Left ventricle myocardium inferior (tissue), 1 donor: ENCODE data around the gene ATP6AP1. TPM values are rescaled to one million over a fixed set of nuclear protein-coding genes. Genes with fewer than 3 reads are reported as not detected.

Experiments
- DNase-seq: peaks from one replicate; pipeline ENCODE4 v3.0.0-alpha.2; 2020
- H3K27ac ChIP-seq: fragments of 200-600 bp; replicated peaks from 2 replicates; pipeline ENCODE4 v1.8.0; 2021
- H3K27me3 ChIP-seq: fragments of 200-600 bp; 2 replicates; pipeline ENCODE4 v1.8.0; 2021; ENCODE audit warnings: low read depth
- H3K36me3 ChIP-seq: fragments of 200-600 bp; 2 replicates; pipeline ENCODE4 v1.8.0; 2021
- H3K4me1 ChIP-seq: fragments of 200-600 bp; 2 replicates; pipeline ENCODE4 v1.8.0; 2021
- H3K4me3 ChIP-seq: fragments of 200-600 bp; 2 replicates; pipeline ENCODE4 v1.8.0; 2021; ENCODE audit warnings: mild to moderate bottlenecking, moderate library complexity
- H3K9me3 ChIP-seq: fragments of 200-600 bp; replicated peaks from 2 replicates; pipeline ENCODE4 v1.8.0; 2021
- CTCF ChIP-seq: fragments of 200-600 bp; IDR thresholded peaks from 2 replicates; pipeline ENCODE4 v1.8.0; 2021; ENCODE audit warnings: antibody characterized with exemption, mild to moderate bottlenecking, borderline replicate concordance
- intact Hi-C: fragments of 100-400 bp; cut with micrococcal nuclease; formaldehyde crosslinking; loops from one replicate; pipeline ENCODE4 v1.11.0; 2022
- total RNA-seq: library from RNA; stranded (reverse); fragmentation: NEBNext Ultra II Directional; extraction: Animal tissue kit (Norgen Biotek cat#: 25700); gene quantifications from one replicate; pipeline ENCODE4 v1.2.1, GENCODE V29; 2021
- donor health status: DM: no; HTN: yes; CAD: no; lungs with severe emphysema.

ATP6AP1 gene
- total RNA-seq, 1 donor from 2014 or later = 84.1 TPM

GRCh38 chrX:154440623-154441357 lies 12.3 kb downstream of the ATP6AP1 start:
- no peak overlapping the region for H3K4me3 ChIP-seq
- no peak overlapping the region for H3K27ac ChIP-seq
- H3K9me3 ChIP-seq = no peaks in the 10 kb centered on the region
- DNase-seq = no peak
- intact Hi-C loops = no loop called here
- H3K36me3 ChIP-seq = peaks cover 26% of the 10 kb centered on the region
- H3K27me3 ChIP-seq = no peaks in the 10 kb centered on the region
- H3K4me1 ChIP-seq = peaks cover 42% of the 10 kb centered on the region
- no peak for TF ChIP-seq CTCF

GRCh38 chrX:154441564-154441963 lies 13.1 kb downstream of the ATP6AP1 start:
- peaks cover 27% of the 10 kb centered on the region for H3K36me3 ChIP-seq
- TF ChIP-seq CTCF = no peak
- intact Hi-C loops = no loop called here
- DNase-seq = no peak
- H3K4me1 ChIP-seq = peaks cover 38% of the 10 kb centered on the region
- no peaks in the 10 kb centered on the region for H3K27me3 ChIP-seq
- H3K4me3 ChIP-seq = no peak overlapping the region
- H3K9me3 ChIP-seq = no peaks in the 10 kb centered on the region
- no peak overlapping the region for H3K27ac ChIP-seq

GRCh38 chrX:154441984-154442707 lies 13.7 kb downstream of the ATP6AP1 start:
- H3K9me3 ChIP-seq = no peaks in the 10 kb centered on the region
- intact Hi-C loops = no loop called here
- TF ChIP-seq CTCF = no peak
- H3K36me3 ChIP-seq = peaks cover 28% of the 10 kb centered on the region
- DNase-seq = no peak
- no peaks in the 10 kb centered on the region for H3K27me3 ChIP-seq
- H3K4me1 ChIP-seq = peaks cover 38% of the 10 kb centered on the region
- no peak overlapping the region for H3K27ac ChIP-seq
- no peak overlapping the region for H3K4me3 ChIP-seq

- H3K4me3 ChIP-seq = peak overlapping the region; percentile 75
- DNase-seq = no peak
- no peak for TF ChIP-seq CTCF
- no peaks in the 10 kb centered on the region for H3K27me3 ChIP-seq
- intact Hi-C loops = no loop called here
- H3K9me3 ChIP-seq = no peaks in the 10 kb centered on the region
- peaks cover 34% of the 10 kb centered on the region for H3K36me3 ChIP-seq
- peak overlapping the region; percentile 86 for H3K27ac ChIP-seq
- peaks cover 29% of the 10 kb centered on the region for H3K4me1 ChIP-seq
Observed at GRCh38 chrX:154443479-154443910, 15.0 kb downstream of the ATP6AP1 start.

- Histone ChIP-seq H3K27me3 (no peaks in the 10 kb centered on the region), H3K27ac (peak within 1 kb of the TSS; percentile 86), H3K9me3 (no peaks in the 10 kb centered on the region), H3K4me3 (peak within 1 kb of the TSS; percentile 75), H3K4me1 (peaks cover 23% of the 10 kb centered on the region), H3K36me3 (peaks cover 41% of the 10 kb centered on the region)
- peak; percentile 17 for TF ChIP-seq CTCF
- intact Hi-C loops = no loop called here
- peak; percentile 87 for DNase-seq
Observed at GRCh38 chrX:154443992-154444754, 15.7 kb downstream of the ATP6AP1 start, which contains the start of gene FAM50A. TSS of gene FAM50A (plus strand) at chrX:154444141. CDS start at chrX:154444236, 95 bp downstream.
